Activated CD4-positive, alpha-beta T cell treated with anti-CD3 and anti-CD28 coated beads, Interleukin-2, amount 50 U/mL, for 48 hours (primary cell): ENCODE data around the gene TMEM191C.
"Not testable (repeated sequence)": the region's sequence is repeated elsewhere in the genome, so short reads cannot be mapped to it uniquely, and the experiment has no call there.

Source experiments
- DNase-seq, 2 experiments: peaks; one replicate each; pipeline ENCODE4 v3.0.0-alpha.2; 2020

Gene TMEM191C

DNA sequence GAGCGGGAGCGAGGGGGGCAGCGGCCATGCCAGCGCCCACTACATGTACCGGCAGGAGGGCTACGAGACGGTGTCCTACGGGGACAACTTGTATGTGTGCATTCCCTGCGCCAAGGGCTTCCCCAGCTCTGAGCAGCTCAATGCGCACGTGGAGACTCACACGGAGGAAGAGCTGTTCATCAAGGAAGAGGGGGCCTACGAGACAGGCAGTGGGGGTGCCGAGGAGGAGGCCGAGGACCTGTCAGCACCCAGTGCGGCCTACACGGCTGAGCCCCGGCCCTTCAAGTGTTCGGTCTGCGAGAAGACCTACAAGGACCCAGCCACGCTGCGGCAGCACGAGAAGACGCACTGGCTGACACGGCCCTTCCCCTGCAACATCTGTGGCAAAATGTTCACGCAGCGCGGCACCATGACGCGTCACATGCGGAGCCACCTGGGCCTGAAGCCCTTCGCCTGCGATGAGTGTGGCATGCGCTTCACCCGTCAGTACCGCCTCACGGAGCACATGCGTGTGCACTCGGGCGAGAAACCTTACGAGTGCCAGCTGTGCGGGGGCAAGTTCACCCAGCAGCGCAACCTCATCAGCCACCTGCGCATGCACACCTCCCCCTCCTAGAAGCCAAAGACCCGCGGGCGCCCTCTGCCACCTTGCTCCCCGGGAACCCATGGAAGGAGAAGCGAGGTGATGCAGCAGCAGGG lies 20.9 kb upstream of the TMEM191C start:
- DNase-seq: peak in 1 of 2 experiments; percentile 2

DNA sequence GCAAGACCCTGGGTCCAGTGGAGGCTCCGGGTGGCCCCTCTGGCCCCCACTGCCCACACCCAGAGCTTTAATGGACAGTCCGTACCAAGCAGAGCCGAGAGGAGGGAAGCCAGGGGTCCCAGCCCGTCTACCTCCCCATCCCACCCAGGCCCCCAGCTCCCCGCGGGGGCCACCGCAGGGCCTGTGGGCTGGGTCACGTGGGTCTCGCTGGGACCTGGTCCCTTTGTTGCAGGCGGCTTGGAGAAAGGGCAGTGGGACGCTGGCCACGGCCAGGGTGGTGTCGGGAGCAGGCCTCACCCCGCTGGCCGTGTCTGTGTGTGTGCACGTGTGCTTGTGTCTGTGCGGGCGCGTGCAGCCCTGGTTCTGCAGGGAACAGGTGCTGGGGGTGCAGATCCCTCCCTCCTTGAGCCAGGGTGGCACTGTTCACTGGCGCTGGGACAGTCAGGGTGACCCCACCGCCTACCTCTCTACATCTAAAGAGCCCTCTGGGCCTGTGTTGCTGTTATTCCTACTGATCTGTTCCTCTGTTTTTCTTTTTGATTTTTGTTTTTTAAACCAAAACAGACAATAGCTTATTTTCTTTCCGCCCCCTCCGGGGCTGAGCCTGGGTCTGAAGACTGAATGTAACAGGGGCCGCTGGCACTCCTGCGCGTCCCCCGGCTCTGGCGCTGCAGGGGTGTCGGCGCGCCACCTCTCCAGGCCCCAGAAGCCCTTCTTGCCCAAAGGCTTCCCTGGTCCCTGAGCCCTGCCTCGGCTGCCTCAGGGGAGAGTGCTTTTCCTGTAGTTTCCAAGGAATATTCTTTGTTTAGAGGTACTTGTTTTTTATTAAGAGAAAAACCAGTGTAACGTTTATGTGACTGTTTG lies 20.1 kb upstream of the TMEM191C start:
- DNase-seq: peak in 1 of 2 experiments; percentile 1

DNA sequence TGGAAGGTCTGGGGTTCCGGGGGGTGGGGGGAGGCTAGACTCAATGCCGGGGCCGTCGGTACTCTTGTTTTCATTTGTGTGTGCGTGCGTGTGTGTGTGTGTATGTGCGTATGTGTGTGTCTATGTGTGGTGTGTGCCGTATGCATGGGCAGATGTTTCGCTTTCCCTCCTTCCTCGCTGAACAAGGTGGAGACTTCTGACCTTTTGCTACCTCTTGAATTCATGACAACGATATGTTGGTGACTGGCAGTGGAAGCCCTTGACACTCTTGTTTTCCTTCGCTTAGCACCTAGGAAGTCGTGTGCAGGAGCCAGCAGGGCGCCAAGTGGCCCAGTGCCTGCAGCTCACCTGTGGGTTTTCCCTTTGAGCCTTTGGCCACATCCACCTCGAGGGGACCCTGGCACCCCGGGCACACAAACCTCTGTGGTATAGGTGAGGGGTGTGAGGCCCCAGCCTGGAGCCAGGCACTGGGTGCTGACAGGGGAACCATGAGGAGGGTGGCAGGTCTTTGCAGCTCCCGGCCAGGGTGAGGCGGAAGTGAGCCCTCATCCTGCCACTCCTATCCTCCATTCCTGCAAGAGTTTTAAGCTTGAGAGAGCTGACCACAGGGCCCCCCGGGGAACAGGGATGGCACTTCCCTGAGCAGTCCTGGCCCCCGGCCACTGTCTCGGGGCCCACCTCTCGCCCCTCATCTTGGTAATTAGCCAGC lies 19.3 kb upstream of the TMEM191C start:
- peak in 1 of 2 experiments; percentile 5 for DNase-seq

- peak in 1 of 2 experiments; percentile 1 for DNase-seq
Observed at GRCh38 chr22:21448627-21449416, 18.4 kb upstream of the TMEM191C start.

GRCh38 chr22:21449531-21450319 lies 17.5 kb upstream of the TMEM191C start:
- DNase-seq: no peak

DNA sequence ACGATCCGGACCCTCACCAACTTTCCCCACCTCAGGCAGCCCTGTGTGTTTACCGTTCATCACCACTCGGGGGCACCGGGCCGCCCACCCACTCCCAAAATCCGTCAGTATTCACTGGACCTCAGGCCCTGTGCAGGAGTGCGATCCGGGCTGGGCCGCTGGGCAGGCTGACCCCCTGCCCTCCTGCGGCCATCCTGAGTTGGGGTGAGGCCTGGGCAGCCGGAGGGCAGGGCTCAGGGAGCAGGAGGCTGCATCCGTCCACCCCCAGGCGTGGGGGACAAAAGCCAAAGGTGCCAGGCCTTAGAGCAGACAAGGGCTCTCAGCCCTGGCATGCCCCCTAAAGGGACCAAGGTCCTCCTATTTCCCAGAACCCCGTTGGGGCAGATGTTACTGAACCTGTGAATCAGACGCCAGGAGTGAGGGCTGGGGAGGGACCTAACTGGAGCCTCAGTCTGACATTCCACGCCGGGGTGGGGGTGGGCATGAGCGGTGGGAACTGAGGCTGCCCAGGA lies 16.8 kb upstream of the TMEM191C start:
- peak in 1 of 2 experiments; percentile 1 for DNase-seq

GRCh38 chr22:21450858-21451353 lies 16.3 kb upstream of the TMEM191C start:
- DNase-seq: no peak

- no peak for DNase-seq
Observed at GRCh38 chr22:21451545-21452520, 15.4 kb upstream of the TMEM191C start.

DNA sequence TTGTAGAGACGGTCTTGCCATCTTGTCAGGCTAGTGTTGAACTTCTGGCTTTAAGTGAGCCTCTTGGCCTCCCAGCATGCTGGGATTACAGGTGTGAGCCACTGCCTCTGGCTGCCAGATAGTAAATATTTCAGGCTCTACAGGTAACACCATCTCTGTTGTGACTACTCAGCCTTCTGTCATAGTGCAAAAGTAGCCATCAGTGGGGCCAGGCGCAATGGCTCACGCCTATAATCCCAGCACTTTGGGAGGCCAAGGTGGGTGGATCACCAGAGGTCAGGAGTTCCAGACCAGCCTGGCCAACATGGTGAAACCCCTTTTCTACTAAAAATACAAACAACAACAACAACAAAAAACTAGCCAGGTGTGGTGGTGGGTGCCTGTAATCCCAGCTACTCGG lies 14.5 kb upstream of the TMEM191C start:
- not testable (repeated sequence) for DNase-seq

DNA sequence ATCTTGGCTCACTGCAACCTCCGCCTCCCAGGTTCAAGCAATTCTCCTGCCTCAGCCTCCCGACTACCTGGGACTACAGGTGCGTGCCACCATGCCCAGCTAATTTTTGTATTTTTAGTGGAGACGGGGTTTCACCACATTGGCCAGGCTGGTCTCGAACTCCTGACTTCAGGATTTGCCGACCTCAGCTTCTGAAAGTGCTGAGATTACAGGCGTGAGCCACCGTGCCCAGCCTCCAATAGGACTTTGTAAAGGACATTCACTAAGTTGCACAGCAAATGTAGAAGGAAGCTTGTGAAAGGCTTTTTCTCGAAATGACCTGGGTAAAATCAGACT lies 12.2 kb upstream of the TMEM191C start:
- not testable (repeated sequence) for DNase-seq

DNA sequence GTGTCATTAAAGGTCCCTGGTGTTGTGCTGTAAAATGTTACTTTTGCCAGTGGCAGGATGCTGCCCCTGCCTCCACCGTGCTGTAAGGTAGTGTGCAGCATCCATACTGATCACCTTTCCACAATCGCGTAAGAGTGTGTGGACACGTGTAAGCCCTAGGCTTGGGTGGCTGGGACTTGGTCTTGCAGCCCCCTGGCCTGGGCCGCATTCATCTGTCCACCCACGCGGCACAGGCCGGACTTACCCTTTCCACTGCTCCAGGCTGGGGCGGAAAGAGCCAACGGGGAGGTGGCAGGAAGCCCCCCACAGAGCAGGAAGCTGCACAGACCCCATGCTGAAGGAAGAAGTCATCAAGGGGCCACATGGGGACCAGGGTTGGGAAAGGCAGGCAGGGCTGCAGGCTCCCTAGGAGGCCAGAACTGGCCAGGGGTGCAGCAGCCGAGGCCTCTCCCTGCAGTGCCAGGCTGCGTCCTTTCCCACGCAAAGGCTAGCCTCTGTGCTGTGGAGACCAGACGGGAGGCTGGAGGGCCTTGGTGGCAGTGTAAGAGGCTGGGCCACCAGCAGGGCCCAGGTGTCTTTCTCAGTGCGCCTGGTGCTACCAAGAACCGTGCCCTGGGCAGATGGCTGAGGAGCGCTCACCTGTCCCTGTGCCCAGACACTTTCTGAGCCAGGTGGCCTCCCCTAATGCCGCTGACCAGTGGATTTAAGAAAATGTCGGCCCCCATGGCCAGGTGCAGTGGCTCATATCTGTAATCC lies 11.7 kb upstream of the TMEM191C start:
- DNase-seq: no peak

DNA sequence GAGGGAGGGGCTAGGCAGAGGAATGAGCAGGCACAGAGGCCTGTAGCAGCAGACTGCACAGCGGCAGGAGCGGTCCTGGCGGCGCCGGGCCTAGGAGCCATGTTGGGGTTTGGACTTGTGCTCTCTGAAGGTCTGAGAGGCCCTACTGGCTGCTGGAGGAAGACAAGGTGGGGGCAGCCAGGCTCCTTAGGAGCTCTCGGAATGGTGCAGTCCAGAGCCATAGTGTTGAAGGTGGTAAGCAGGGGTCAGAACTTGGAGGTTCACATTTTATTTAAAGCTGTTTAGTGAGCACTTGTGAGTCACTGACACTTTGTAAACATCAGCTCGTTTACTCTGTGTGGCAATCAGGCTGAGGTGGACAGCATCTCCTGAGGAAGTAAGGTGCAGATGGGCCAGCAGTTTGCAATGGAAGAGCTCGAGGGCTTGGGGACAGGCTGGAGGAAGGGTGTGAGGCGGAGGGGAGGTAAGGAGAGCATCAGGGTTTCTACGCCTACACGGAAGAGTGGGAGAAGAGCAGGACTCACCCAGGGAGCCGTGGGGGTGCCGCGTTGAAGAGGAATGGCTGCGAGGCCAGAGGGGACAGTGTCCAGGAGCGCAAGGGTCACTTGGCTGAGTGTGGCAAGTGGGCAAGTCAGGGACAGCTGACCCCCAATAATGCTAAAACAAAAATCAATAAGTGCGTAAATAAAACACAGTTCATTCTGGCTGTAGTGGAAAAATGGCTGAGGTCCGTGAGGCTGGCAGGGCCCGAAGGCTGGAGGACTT lies 10.0 kb upstream of the TMEM191C start:
- no peak for DNase-seq

GRCh38 chr22:21462672-21463071 lies 4.5 kb upstream of the TMEM191C start:
- not testable (repeated sequence) for DNase-seq

DNA sequence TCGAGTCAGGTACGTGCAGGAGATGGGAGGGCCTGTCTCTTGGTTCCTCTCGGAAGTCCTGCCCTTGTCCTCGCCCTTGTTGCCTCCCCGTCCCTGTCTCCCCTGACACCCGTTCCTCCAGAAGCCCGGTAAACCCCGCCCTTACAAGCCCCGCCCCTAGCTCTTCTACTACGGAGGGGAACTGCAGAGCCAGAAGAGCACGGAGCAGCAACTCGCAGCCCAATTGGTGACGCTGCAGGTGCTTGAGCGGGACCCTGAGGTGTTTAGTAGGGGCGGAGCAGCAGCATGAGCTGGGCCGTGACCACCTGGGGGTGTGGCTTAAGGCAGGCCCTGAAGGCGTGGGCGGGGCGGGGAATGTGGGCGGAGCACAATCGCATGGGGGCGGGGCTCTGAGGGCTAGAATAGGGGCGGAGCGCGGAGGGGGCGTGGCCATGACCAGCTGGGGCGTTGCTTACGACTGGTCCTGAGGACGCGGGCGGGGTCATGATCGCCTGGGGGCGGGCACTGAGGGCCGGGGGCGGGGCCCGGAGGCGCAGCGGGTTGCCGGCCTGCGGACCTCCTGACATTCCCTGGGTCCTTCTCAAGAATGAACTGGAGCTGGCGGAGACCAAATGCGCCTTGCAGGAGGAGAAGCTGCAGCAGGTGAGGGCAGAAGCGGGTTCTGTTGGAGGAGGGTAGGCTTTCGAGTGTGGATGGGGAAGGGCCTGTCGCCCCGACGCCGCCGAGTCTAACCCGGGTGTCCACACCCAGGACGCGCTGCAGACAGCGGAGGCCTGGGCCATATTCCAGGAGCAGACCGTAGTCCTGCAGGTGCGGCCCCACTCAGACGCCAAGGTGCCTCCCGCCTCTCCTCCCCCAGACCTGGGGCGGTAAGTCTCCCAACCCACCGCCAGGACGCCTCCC lies 1.3 kb downstream of the TMEM191C start:
- DNase-seq: peak; percentile 93 to 95

DNA sequence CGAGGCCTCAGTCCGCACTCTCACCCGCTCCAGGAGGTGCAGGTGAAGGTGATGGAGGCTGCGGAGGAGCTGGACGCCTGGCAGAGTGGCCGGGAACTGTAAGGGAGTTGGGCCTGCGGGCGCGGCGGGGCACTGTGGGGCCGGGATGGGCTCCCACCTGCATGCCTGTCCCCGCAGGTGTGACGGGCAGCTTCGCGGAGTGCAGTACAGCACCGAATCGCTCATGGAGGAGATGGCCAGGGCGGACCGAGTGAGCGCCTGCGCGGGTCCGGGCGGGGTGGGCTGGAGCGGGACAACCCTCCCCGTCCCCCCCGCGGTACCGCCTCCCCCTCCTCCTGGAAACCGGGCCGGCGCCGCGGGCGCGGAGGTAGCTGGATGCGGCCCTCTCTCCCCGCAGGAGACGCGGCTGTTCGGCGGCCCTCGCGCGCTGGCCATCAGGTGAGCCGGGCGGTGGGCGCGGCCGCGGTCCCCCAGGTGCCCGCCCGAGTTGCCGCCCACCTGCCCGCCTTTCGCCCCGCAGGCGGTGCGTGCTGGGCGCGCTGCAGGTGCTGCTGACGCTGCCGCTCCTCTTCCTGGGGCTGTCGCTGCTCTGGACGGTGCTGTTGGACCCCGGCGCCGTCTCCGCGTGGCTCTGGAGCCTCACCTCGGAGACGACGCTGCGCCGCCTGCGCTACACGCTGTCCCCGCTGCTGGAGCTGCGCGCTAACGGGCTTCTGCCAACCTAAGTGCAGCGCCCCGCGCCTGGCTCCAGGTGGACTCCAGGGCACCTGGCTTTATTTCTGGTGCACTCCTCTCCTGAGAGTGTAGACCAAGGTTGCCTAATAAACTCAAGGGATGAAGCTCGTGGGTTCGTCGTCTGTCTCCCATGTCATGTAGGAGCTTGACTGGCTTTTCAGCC lies 2.2 kb downstream of the TMEM191C start:
- DNase-seq: not testable (repeated sequence)

DNA sequence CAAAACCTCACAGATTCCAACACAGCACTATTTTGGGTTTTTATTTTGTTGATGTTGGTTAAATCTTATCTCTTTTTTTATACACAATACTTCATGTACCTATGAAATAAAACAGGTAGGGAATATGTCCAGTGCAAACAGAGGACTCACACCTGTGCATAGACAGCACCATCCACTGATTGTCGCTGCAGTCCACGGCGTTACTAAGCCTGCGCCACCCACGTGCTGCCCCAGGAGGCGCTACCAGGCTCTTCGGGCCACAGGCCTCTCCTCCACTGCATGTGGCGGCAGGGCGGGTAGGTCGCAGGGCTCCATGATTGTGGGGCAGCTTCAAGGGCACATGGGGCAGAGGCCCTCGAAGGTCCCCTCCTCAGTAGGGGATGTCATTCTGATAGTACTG lies 5.8 kb downstream of the TMEM191C start:
- not testable (repeated sequence) for DNase-seq
